Thymus (tissue), 11 donors: ENCODE data around the gene FN1. TPM values are rescaled to one million over a fixed set of nuclear protein-coding genes. Genes with fewer than 3 reads are reported as not detected.
A peak's percentile ranks its signal among the peaks of the same experiment; 100 is the strongest.

Experiments
- DNase-seq, 9 donors: peaks; one replicate each; pipeline ENCODE4 v3.0.0-alpha.2; 2013; ENCODE audit warnings: low spot score in 9 of 9, low read depth in 6 of 9, missing footprints in 1 of 9
- H3K27ac ChIP-seq, 2 donors: one replicate each; pipeline ENCODE4 v1.5.1; 2013; ENCODE audit warnings: control low read depth in 1 of 2, low read depth in 1 of 2, low read length in 1 of 2, mild to moderate bottlenecking in 1 of 2, moderate library complexity in 1 of 2
- H3K27me3 ChIP-seq, 2 donors: one replicate each; pipeline ENCODE4 v1.5.1; 2013; ENCODE audit warnings: low read length in 1 of 2; ENCODE audit not compliant: control insufficient read depth in 2 of 2, insufficient read depth in 1 of 2
- H3K36me3 ChIP-seq, 2 donors: one replicate each; pipeline ENCODE4 v1.5.1; 2013; ENCODE audit warnings: low read length in 1 of 2, mild to moderate bottlenecking in 1 of 2, moderate library complexity in 1 of 2; ENCODE audit not compliant: control insufficient read depth in 2 of 2, insufficient read depth in 2 of 2
- H3K4me1 ChIP-seq, 2 donors: one replicate each; pipeline ENCODE4 v1.5.1; 2013; ENCODE audit warnings: low read length in 2 of 2; ENCODE audit not compliant: control insufficient read depth in 2 of 2, insufficient read depth in 2 of 2
- H3K4me3 ChIP-seq, 2 donors: one replicate each; pipeline ENCODE4 v1.5.1; 2013; ENCODE audit warnings: low read length in 2 of 2, control low read depth in 1 of 2, mild to moderate bottlenecking in 1 of 2
- H3K9me3 ChIP-seq, 2 donors: one replicate each; pipeline ENCODE4 v1.5.1; 2013; ENCODE audit warnings: low read length in 1 of 2, mild to moderate bottlenecking in 1 of 2; ENCODE audit not compliant: control insufficient read depth in 2 of 2, insufficient read depth in 1 of 2
- WGBS: extraction: QIAGEN DNeasy Blood & Tissue Kit; methylation state at CpG from one replicate; pipeline ENCODE4 v1.1.7; 2013; 5-methylcytosine and 5-hydroxymethylcytosine counted together
- polyA plus RNA-seq: library from polyadenylated mRNA; stranded (reverse); fragments of 200-250 nt; gene quantifications from one replicate; pipeline ENCODE4 v1.2.3, GENCODE V29; 2013
- total RNA-seq: library from RNA; stranded (reverse); fragments of 120-200 nt; gene quantifications from one replicate; pipeline ENCODE4 v1.2.4, GENCODE V29; 2013
- donor health status: healthy.

Gene FN1
- total and polyA plus RNA-seq, 2 donors = 222 to 439 TPM

DNA sequence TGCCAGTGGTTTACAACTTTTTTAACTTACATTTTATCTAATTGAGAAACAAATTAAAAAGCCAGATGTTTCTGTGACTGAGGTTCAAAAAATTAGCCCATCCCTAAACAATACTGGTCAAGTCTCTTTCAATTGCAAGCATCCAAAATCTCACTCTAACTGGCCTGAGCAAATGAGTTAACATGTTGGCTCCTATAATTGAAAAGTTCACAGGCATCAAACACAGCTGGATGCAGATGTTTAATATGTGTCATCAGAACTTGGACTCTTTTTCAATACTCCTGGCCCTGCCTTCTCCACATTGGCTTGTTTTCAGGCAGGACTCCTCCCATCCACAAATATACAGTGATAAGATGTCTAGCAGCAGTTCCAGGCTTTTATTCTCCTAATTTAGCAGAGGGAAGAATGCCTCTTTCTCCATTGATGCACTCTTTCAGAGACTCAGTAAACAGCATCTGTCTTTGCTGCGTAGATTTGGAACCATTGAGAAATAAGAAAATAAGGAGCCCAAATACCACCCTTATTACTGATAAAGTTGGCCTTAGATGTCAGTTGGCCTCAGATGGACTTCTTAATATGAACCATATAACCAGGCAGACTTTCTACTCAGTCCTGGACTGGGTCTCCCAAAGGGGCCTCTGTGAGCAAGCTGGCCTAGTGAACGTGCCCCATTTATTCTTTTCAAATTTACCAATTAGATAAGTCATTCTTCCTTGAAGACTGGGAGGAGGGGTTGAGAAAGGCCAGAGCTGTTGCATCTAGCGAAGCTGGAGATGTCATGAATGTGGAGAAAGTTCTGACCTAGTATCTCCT, 30.4 kb upstream of the FN1 start:
- no peaks in the 10 kb centered on the region for H3K9me3 ChIP-seq
- H3K27me3 ChIP-seq = no peaks in the 10 kb centered on the region
- no peaks in the 10 kb centered on the region for H3K4me1 ChIP-seq
- no peaks in the 10 kb centered on the region for H3K36me3 ChIP-seq
- DNase-seq = no peak
- H3K4me3 ChIP-seq = no peak overlapping the region
- H3K27ac ChIP-seq = no peak overlapping the region
- 92% methylated on average over 3 of the region's 3 CpGs for whole genome bisulfite sequencing

DNA sequence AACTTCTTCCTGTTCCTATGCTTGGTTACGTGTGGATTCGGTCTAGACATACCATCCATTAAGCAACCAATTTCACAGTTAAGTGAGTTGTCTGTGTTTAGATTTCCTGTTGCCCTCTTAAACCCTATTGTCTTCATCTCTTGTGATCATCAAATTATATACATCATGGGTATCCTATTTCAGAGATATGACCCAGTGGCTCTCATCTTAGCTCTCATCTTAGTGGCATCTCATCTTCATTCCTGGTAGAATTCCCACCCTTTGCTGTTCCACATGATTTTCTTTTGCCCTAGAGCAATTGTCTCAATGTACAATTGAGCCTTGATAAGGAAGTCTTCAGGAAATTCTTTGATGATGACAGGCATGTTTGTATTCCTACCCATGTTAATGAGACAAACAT, 29.4 kb upstream of the FN1 start:
- Histone ChIP-seq H3K36me3 (no peaks in the 10 kb centered on the region), H3K27me3 (no peaks in the 10 kb centered on the region), H3K27ac (no peak overlapping the region), H3K9me3 (no peaks in the 10 kb centered on the region), H3K4me1 (no peaks in the 10 kb centered on the region), H3K4me3 (no peak overlapping the region)
- 72% methylated on average over 2 of the region's 2 CpGs for WGBS
- no peak for DNase-seq

DNA sequence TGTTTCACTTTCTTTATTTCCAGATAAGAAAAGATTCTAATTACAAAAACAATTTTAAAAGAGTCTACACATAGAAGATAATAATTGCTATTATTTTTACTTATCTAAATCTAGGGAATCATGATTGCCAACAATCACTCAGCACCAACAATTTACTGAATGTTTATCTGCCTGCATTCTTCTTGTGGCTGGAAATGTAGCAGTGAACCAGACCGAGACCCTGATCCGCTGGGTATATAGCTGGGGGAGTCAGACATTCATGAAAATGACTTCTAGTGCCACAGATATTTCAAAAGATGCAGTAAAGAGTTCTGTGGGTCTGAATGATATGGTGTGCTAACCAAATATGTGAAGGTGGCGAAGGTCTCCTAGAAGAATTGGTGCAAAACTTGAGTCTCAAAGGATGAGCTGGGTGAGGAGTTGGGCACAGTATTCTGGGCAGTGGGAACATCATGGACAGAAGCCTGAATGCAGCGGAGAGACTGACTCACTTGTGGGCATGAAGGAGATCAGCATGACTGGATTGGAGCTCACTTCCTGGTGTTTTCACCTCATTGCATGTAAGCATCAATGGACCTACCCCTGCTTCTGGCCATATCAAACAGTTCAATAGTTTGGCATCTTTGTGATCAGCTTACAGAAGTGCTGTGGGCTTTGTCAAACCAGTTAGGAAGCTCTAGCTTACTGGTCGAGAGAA, 26.1 kb upstream of the FN1 start:
- Histone ChIP-seq H3K9me3 (no peaks in the 10 kb centered on the region), H3K36me3 (no peaks in the 10 kb centered on the region), H3K27me3 (no peaks in the 10 kb centered on the region), H3K4me3 (no peak overlapping the region), H3K27ac (no peak overlapping the region), H3K4me1 (no peaks in the 10 kb centered on the region)
- 96% methylated on average over 5 of the region's 5 CpGs for WGBS
- DNase-seq = no peak

GRCh38 chr2:215460682-215461382, 25.0 kb upstream of the FN1 start:
- H3K36me3 ChIP-seq = no peaks in the 10 kb centered on the region

DNA sequence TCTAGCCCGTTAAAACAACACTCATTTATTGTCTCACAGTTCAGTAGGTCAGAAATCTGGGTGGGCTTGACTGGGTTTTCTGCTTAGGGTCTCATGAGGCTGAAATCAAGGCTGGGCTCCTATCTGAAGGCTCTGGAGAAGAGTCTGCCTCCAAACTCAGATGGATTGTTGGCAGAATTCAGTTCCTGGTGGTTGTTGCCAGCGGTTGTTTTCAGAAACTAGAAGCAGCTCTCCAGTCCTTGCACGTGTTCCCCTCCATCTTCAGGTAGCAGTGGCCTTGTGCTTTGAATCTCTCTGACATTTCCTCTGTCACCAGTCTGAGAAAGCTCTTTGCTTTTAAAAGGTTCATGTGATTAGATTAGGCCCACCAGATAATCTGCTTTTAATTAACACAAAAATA, 20.1 kb upstream of the FN1 start:
- no peak overlapping the region for H3K27ac ChIP-seq
- H3K27me3 ChIP-seq = no peaks in the 10 kb centered on the region
- no peaks in the 10 kb centered on the region for H3K9me3 ChIP-seq
- DNase-seq = no peak
- no peak overlapping the region for H3K4me3 ChIP-seq
- no peaks in the 10 kb centered on the region for H3K36me3 ChIP-seq
- no peaks in the 10 kb centered on the region for H3K4me1 ChIP-seq
- WGBS = 95% methylated on average over 3 of the region's 3 CpGs

More at GRCh38 chr2:215460682-215461382, 25.0 kb upstream of the FN1 start:
- H3K27me3 ChIP-seq = no peaks in the 10 kb centered on the region
- H3K27ac ChIP-seq = no peak overlapping the region
- no peak for DNase-seq
- WGBS = 91% methylated on average over 4 of the region's 4 CpGs
- no peaks in the 10 kb centered on the region for H3K4me1 ChIP-seq
- H3K9me3 ChIP-seq = no peaks in the 10 kb centered on the region
- H3K4me3 ChIP-seq = no peak overlapping the region

DNA sequence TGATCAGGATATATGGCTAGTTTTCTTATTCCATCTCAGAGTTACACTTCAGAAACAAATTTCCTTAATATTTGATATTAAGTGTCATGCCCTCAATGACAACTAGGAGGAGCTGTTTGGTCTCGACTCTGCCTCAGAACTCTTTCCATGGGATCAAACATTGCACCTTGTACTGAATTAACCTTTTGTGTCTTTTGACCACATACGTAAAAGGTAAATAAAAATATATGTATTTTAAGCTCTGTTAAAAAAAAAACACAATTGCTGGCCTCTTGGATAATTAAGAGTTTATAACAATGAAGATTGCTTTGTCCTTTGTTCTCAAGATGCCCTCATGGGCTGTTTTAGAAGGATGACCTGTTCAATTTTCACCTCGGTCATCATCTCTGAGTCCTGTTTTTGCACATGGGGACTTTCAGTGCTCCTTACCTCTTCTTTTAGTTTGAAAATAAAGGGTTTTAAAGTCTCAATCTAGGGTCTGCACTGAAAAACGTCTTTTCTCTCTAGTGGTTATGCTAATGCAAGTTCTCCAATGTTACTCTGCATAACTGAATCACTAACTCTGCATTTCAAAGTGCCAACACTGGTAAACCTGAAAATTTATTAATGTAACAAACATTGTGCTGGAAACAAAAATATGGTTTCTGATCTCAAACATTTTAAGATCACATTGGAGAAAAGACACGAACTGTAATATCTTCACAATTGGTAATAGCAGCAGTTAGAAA, 18.8 kb upstream of the FN1 start:
- Histone ChIP-seq H3K27ac (no peak overlapping the region), H3K36me3 (no peaks in the 10 kb centered on the region), H3K4me1 (no peaks in the 10 kb centered on the region), H3K9me3 (no peaks in the 10 kb centered on the region), H3K4me3 (no peak overlapping the region), H3K27me3 (no peaks in the 10 kb centered on the region)
- peak in 5 of 9 donors; percentile 3 to 41 (median 13) for DNase-seq
- 60% methylated on average over 5 of the region's 5 CpGs for WGBS

GRCh38 chr2:215452725-215453124, 16.9 kb upstream of the FN1 start:
- Histone ChIP-seq H3K4me1 (no peaks in the 10 kb centered on the region), H3K27ac (no peak overlapping the region), H3K4me3 (no peak overlapping the region)

DNA sequence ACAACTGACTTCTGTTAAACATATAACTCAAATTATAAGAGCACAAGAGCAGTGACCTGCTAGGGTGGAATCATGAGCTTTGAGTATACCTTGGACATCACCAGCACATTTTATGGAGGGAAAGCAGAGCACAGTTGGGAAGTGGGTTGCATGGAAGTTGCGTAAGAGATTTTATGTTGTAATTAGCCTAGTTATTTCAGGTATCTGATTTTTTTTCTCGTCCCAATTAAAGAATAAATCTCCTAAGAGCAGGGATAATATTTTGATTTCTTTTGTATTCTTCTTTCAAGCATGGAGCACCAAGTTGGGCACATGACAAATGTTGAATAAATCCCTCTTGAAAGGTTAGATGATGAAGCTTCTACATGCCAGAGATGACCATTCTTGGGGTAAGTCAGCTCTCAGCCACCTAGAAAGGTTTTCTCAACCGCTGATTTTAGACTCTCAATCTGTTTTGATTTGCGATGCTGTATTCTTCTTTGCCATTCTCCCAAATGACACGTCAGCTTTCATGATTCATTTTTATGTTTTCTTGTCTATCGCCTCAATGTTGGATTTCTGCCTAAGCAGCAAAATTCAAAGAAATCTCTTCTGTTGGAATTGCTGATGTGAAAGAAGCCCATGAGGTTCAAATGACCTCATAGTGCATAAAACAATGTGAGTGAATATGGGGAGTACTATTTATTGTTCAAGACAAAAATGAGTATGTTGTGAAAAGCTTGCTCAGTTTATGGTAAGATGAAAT, 15.3 kb upstream of the FN1 start:
- no peaks in the 10 kb centered on the region for H3K9me3 ChIP-seq
- DNase-seq = no peak
- H3K4me3 ChIP-seq = no peak overlapping the region
- H3K36me3 ChIP-seq = no peaks in the 10 kb centered on the region
- H3K27me3 ChIP-seq = no peaks in the 10 kb centered on the region
- 96% methylated on average over 6 of the region's 6 CpGs for WGBS
- H3K27ac ChIP-seq = no peak overlapping the region
- no peaks in the 10 kb centered on the region for H3K4me1 ChIP-seq

More at GRCh38 chr2:215452725-215453124, 16.9 kb upstream of the FN1 start:
- H3K27me3 ChIP-seq = no peaks in the 10 kb centered on the region
- no peak for DNase-seq
- WGBS = 94% methylated on average over 5 of the region's 5 CpGs
- H3K36me3 ChIP-seq = no peaks in the 10 kb centered on the region
- no peaks in the 10 kb centered on the region for H3K9me3 ChIP-seq
